WTC11 (cell line): ENCODE measurements around the gene MVD. TPM values are rescaled to one million over a fixed set of nuclear protein-coding genes. Genes with fewer than 3 reads are reported as not detected.
A peak's percentile ranks its signal among the peaks of the same experiment; 100 is the strongest.

Experiments used
- ATAC-seq: fragments of 200-7000 bp; cut with Tn5 transposase; 2 replicates; pipeline ENCODE4 v1.10.0; 2021; ENCODE audit warnings: mild to moderate bottlenecking, moderate library complexity
- CTCF ChIA-PET: fragments of 300-600 bp; sonication (Branson Sonifier 250); formaldehyde crosslinking; loops from one replicate; lab custom pipeline; 2021; ENCODE audit warnings: antibody characterized with exemption; lab: Charles Lee
- POLR2A ChIA-PET: fragments of 350-600 bp; sonication (Branson Sonifier 250); formaldehyde crosslinking; loops from one replicate; lab custom pipeline; 2021; ENCODE audit warnings: antibody characterized with exemption; lab: Charles Lee
- DNase-seq: peaks from one replicate; pipeline ENCODE4 v3.0.0; 2021; ENCODE audit warnings: low spot score
- H3K27ac Mint-ChIP-seq: 2 replicates; pipeline ENCODE4 v1.8.0; 2021; ENCODE audit warnings: mixed read lengths
- H3K27me3 Mint-ChIP-seq: 2 replicates; pipeline ENCODE4 v1.8.0; 2021; ENCODE audit warnings: low read depth, mild to moderate bottlenecking, moderate library complexity, mixed read lengths
- H3K36me3 Mint-ChIP-seq: 2 replicates; pipeline ENCODE4 v1.8.0; 2021; ENCODE audit warnings: mixed read lengths
- H3K4me1 Mint-ChIP-seq: 2 replicates; pipeline ENCODE4 v1.8.0; 2022; ENCODE audit warnings: mixed read lengths
- H3K4me3 Mint-ChIP-seq: 2 replicates; pipeline ENCODE4 v1.8.0; 2021; ENCODE audit warnings: mild to moderate bottlenecking, moderate library complexity, mixed read lengths
- H3K9me3 Mint-ChIP-seq: 2 replicates; pipeline ENCODE4 v1.8.0; 2021; ENCODE audit warnings: mixed read lengths
- CDX4 ChIP-seq: fragments of 250-450 bp; sonication (Bioruptor Pico); IDR thresholded peaks from 2 replicates; pipeline ENCODE4 v1.9.0; 2021; ENCODE audit warnings: moderate library complexity, mild to moderate bottlenecking, inconsistent platforms, borderline replicate concordance
- ETV6 ChIP-seq: sonication (generic); formaldehyde crosslinking; IDR thresholded peaks from 2 replicates; pipeline ENCODE4 v1.8.1; 2022; ENCODE audit warnings: mild to moderate bottlenecking, missing genetic modification reagents
- FOXP1 ChIP-seq: sonication (generic); formaldehyde crosslinking; IDR thresholded peaks from 2 replicates; pipeline ENCODE4 v1.8.0; 2022; ENCODE audit warnings: missing genetic modification reagents, mild to moderate bottlenecking, moderate library complexity, borderline replicate concordance
- NR2C2 ChIP-seq: sonication (generic); formaldehyde crosslinking; IDR thresholded peaks from 2 replicates; pipeline ENCODE4 v1.8.0; 2022; ENCODE audit warnings: mild to moderate bottlenecking, missing genetic modification reagents
- PRDM15 ChIP-seq: sonication (generic); formaldehyde crosslinking; IDR thresholded peaks from 2 replicates; pipeline ENCODE4 v1.8.0; 2022; ENCODE audit warnings: missing genetic modification reagents
- SP1 ChIP-seq: sonication (generic); formaldehyde crosslinking; conservative IDR thresholded peaks from 2 replicates; pipeline ENCODE4 v1.8.1; 2022; ENCODE audit warnings: missing genetic modification reagents
- STAT6 ChIP-seq: sonication (generic); formaldehyde crosslinking; conservative IDR thresholded peaks from 2 replicates; pipeline ENCODE4 v1.8.1; 2023; ENCODE audit warnings: mild to moderate bottlenecking, low read depth, missing genetic modification reagents, moderate library complexity
- TEAD1 ChIP-seq: sonication (generic); formaldehyde crosslinking; IDR thresholded peaks from 2 replicates; pipeline ENCODE4 v1.8.0; 2022; ENCODE audit warnings: mild to moderate bottlenecking, missing genetic modification reagents
- USF1 ChIP-seq: sonication (generic); formaldehyde crosslinking; IDR thresholded peaks from 2 replicates; pipeline ENCODE4 v1.8.0; 2022; ENCODE audit warnings: mild to moderate bottlenecking, missing genetic modification reagents
- ZBTB43 ChIP-seq: sonication (generic); formaldehyde crosslinking; IDR thresholded peaks from 2 replicates; pipeline ENCODE4 v1.8.1; 2023; ENCODE audit warnings: mild to moderate bottlenecking, missing genetic modification reagents
- ZNF416 ChIP-seq: fragments of 250-450 bp; sonication (Bioruptor Pico); IDR thresholded peaks from 2 replicates; pipeline ENCODE4 v1.9.0; 2021; ENCODE audit warnings: mild to moderate bottlenecking, inconsistent platforms
- total RNA-seq: library from RNA; stranded (reverse); gene quantifications from 3 replicates; pipeline ENCODE4 v1.2.3, GENCODE V29; 2021
- TF ChIP-seq, protein P1 (sequence below): sonication (generic); formaldehyde crosslinking; IDR thresholded peaks from 2 replicates; pipeline ENCODE4 v1.8.0; 2022; ENCODE audit warnings: mild to moderate bottlenecking, missing genetic modification reagents
- TF ChIP-seq, protein P2 (sequence below): sonication (generic); formaldehyde crosslinking; IDR thresholded peaks from 2 replicates; pipeline ENCODE4 v1.8.1; 2022; ENCODE audit warnings: mild to moderate bottlenecking, moderate library complexity, missing genetic modification reagents
- TF ChIP-seq, protein P3 (sequence below): sonication (generic); formaldehyde crosslinking; IDR thresholded peaks from 2 replicates; pipeline ENCODE4 v1.8.0; 2023; ENCODE audit warnings: missing genetic modification reagents, mild to moderate bottlenecking, borderline replicate concordance

MVD gene
- total RNA-seq, 1 experiment from 2014 or later, result 113 TPM

DNA sequence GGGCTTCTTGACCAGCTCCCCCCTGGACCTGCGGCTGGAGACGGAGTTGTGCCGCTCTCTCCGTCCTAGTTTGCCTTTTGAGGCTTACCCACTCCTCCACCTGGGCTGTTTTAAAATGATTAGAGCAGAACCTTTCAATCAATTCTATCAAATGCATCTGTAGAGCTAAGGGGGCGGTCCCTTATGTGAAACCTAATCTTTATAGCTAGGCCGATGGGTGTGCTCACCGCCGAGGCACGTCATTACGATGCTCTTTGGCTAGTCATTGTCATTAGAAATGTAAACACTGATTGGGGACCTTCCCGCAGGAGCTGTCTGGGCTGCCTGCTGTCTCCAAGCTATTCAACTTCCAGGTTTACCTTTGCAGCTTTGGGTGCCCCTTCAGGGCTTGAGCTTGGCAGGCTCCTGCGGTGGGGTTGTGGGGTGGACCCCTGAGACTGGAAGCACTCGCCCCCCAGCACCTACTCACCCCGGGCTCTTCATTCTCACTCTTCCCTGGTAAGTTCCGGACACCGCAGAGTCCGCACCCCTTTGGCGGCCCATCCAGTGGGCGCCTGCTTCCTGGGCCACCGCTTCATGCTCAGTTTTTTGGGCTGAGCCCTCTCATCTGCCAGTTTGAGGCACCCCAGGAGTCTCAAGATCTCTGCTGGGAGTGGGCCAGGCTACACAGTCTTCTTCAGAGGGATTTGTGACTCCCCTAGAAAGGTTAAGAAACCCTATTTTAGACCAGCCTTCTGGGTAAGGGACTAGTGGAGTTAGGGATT is 45.4 kb downstream of the MVD start:
- no peaks in the 10 kb centered on the region for H3K9me3 Mint-ChIP-seq
- H3K4me3 Mint-ChIP-seq, result no peak overlapping the region
- ChIA-PET POLR2A (no interaction called here), CTCF (interaction anchor here (0.6 to 4.5 kb wide), 9 partner anchors 13 to 180 kb away, joined by 3 to 29 read pairs (median 6); partner anchors contain the start of gene IL17C)
- H3K4me1 Mint-ChIP-seq, result peaks cover 4% of the 10 kb centered on the region
- DNase-seq (no peak), ATAC-seq (no peak; the same call in 1 of the 2 replicates)
- peaks cover 24% of the 10 kb centered on the region for H3K36me3 Mint-ChIP-seq
- H3K27me3 Mint-ChIP-seq, result no peaks in the 10 kb centered on the region
- peak overlapping the region; percentile 71 for H3K27ac Mint-ChIP-seq
- TF ChIP-seq ETV6 (CRISPR knock-in tag), result no peak
- TF ChIP-seq ZNF416 (CRISPR knock-in tag), result no peak
- no peak for TF ChIP-seq STAT6 (CRISPR knock-in tag)
- no peak for TF ChIP-seq FOXP1
- no peak for TF ChIP-seq NR2C2 (CRISPR knock-in tag)
- TF ChIP-seq, protein P1, sequence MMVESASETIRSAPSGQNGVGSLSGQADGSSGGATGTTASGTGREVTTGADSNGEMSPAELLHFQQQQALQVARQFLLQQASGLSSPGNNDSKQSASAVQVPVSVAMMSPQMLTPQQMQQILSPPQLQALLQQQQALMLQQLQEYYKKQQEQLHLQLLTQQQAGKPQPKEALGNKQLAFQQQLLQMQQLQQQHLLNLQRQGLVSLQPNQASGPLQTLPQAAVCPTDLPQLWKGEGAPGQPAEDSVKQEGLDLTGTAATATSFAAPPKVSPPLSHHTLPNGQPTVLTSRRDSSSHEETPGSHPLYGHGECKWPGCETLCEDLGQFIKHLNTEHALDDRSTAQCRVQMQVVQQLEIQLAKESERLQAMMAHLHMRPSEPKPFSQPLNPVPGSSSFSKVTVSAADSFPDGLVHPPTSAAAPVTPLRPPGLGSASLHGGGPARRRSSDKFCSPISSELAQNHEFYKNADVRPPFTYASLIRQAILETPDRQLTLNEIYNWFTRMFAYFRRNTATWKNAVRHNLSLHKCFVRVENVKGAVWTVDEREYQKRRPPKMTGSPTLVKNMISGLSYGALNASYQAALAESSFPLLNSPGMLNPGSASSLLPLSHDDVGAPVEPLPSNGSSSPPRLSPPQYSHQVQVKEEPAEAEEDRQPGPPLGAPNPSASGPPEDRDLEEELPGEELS (CRISPR knock-in tag), result no peak
- TF ChIP-seq, protein P2, sequence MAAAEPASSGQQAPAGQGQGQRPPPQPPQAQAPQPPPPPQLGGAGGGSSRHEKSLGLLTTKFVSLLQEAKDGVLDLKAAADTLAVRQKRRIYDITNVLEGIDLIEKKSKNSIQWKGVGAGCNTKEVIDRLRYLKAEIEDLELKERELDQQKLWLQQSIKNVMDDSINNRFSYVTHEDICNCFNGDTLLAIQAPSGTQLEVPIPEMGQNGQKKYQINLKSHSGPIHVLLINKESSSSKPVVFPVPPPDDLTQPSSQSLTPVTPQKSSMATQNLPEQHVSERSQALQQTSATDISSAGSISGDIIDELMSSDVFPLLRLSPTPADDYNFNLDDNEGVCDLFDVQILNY (CRISPR knock-in tag), result no peak
- TF ChIP-seq ZBTB43, result no peak
- TF ChIP-seq USF1 (CRISPR knock-in tag), result no peak
- TF ChIP-seq PRDM15 (CRISPR knock-in tag), result no peak
- TF ChIP-seq SP1 (CRISPR knock-in tag), result no peak
- TF ChIP-seq, protein P3, sequence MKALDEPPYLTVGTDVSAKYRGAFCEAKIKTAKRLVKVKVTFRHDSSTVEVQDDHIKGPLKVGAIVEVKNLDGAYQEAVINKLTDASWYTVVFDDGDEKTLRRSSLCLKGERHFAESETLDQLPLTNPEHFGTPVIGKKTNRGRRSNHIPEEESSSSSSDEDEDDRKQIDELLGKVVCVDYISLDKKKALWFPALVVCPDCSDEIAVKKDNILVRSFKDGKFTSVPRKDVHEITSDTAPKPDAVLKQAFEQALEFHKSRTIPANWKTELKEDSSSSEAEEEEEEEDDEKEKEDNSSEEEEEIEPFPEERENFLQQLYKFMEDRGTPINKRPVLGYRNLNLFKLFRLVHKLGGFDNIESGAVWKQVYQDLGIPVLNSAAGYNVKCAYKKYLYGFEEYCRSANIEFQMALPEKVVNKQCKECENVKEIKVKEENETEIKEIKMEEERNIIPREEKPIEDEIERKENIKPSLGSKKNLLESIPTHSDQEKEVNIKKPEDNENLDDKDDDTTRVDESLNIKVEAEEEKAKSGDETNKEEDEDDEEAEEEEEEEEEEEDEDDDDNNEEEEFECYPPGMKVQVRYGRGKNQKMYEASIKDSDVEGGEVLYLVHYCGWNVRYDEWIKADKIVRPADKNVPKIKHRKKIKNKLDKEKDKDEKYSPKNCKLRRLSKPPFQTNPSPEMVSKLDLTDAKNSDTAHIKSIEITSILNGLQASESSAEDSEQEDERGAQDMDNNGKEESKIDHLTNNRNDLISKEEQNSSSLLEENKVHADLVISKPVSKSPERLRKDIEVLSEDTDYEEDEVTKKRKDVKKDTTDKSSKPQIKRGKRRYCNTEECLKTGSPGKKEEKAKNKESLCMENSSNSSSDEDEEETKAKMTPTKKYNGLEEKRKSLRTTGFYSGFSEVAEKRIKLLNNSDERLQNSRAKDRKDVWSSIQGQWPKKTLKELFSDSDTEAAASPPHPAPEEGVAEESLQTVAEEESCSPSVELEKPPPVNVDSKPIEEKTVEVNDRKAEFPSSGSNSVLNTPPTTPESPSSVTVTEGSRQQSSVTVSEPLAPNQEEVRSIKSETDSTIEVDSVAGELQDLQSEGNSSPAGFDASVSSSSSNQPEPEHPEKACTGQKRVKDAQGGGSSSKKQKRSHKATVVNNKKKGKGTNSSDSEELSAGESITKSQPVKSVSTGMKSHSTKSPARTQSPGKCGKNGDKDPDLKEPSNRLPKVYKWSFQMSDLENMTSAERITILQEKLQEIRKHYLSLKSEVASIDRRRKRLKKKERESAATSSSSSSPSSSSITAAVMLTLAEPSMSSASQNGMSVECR (CRISPR knock-in tag), result no peak
- TF ChIP-seq CDX4 (CRISPR knock-in tag), result no peak
- TF ChIP-seq TEAD1 (CRISPR knock-in tag), result no peak
